ENCODE measurements around the gene NUP133. TPM values are rescaled to one million over a fixed set of nuclear protein-coding genes. Genes with fewer than 3 reads are reported as not detected.

NUP133 gene
- total and polyA plus RNA-seq, 2 of the 4 experiments (the other 2 are of a cell fraction), result 13.4 to 30.5 TPM

DNA sequence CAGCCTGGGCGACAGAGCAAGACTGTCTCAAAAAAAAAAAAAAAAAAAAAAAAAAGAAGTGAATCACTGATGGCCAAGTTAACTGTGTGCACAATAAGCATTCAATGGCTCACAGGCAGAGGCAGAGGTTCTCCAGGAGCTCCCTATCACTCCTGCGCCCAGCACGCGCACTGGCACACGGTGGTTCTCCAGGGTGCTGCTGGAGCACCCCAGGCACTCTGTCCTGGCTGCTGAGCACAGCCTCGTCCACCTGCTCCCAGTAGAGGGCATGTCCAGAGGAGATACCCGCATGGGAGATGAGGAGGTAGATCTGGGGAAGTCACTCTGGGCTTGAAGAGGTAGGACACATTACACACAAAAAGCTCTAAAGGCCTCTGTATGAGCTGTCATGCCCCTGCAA lies 21.5 kb upstream of the NUP133 start:
- H2AFZ ChIP-seq (replicated peaks; ENCODE audit: low read length, poor library complexity), result no peak overlapping the region
- H3K27ac ChIP-seq (ENCODE audit: insufficient read depth, low read length), result no peak overlapping the region
- H4K20me1 ChIP-seq (ENCODE audit: insufficient read depth, low read length), result no peaks in the 10 kb centered on the region
- H2BK20ac ChIP-seq (ENCODE audit: low read depth, low read length), result no peak overlapping the region
- no peak overlapping the region for H3K14ac ChIP-seq (replicated peaks; ENCODE audit: low read depth, low read length)
- no TSS peak for BruUV-seq (replicated peaks)
- WGBS, 2 experiments (ENCODE audit: extremely low coverage in 2 of 2, insufficient read length in 1 of 2), result 93% methylated on average over 3 of the region's 7 CpGs; no CpG with 5 or more reads in 1 of the 2 experiments
- POLR2A ChIA-PET (ENCODE audit: unreplicated experiment), result no interaction called here
- H3K4ac ChIP-seq (ENCODE audit: low read depth, low read length), result no peak overlapping the region
- no peak for ATAC-seq (ENCODE audit: low read depth)
- TF ChIP-seq USF2 (IDR thresholded peaks at IDR 0.05; ENCODE audit: low read depth, low read length), result no peak
- no peak for TF ChIP-seq CTCF (conservative IDR thresholded peaks at IDR 0.05; ENCODE audit: low read depth, low read length)
- TF ChIP-seq CEBPB (IDR thresholded peaks at IDR 0.05; ENCODE audit: low read depth, low read length), result no peak
- no peak for TF ChIP-seq NFE2L2 (IDR thresholded peaks at IDR 0.05; ENCODE audit: low read depth, low read length)
- TF ChIP-seq MAZ (IDR thresholded peaks at IDR 0.05; ENCODE audit: borderline replicate concordance, low read depth, low read length), result no peak
- TF ChIP-seq RFX5 (IDR thresholded peaks at IDR 0.05; ENCODE audit: low read depth, low read length), result no peak
- no peak for TF ChIP-seq CHD1 (IDR thresholded peaks at IDR 0.05; ENCODE audit: low read depth, low read length)
- no peak for TF ChIP-seq RCOR1 (IDR thresholded peaks at IDR 0.05; ENCODE audit: insufficient replicate concordance, low read length)
- TF ChIP-seq POLR2A (IDR thresholded peaks at IDR 0.05; ENCODE audit: low read depth, low read length), result no peak
- TF ChIP-seq ELK1 (IDR thresholded peaks at IDR 0.05; ENCODE audit: borderline replicate concordance, low read depth, low read length), result no peak
- H3K36me3 ChIP-seq (ENCODE audit: control insufficient read depth, insufficient read depth, low read length), result peaks cover 28% of the 10 kb centered on the region
- H3K79me1 ChIP-seq (ENCODE audit: low read depth in 1 of 2, low read length in 2 of 2), result peaks cover 3 to 9% of the 10 kb centered on the region in 2 experiments; a peak in 3 of 4 replicates
- CTCF ChIA-PET, result interaction anchor here (0.6 kb wide), 1 partner anchor 33 kb away, joined by 4 read pairs; no protein-coding TSS in a partner anchor
- H3K4me3 ChIP-seq (ENCODE audit: insufficient read depth, low read depth, low read length), result no peak overlapping the region
- H4K91ac ChIP-seq (ENCODE audit: insufficient read depth, low read depth, low read length), result no peak overlapping the region
- intact Hi-C loops (cut with micrococcal nuclease) (no loop called here), in situ Hi-C loops (cut with MboI; ENCODE audit: low sequenced_read_pairs) (no loop called here), dilution Hi-C loops (cut with HindIII; ENCODE audit: low sequenced_read_pairs, unreplicated experiment) (no loop called here)
- no peaks in the 10 kb centered on the region for H3K9me1 ChIP-seq (ENCODE audit: insufficient read depth, low read length)
- no peak overlapping the region for H3K9ac ChIP-seq (ENCODE audit: low read depth, low read length)
- no peak for DNase-seq
- no peak overlapping the region for H3K18ac ChIP-seq (ENCODE audit: low read depth, low read length)
- H3K56ac ChIP-seq (ENCODE audit: extremely low read depth, insufficient read depth, low read length), result no peak overlapping the region
- H3K23ac ChIP-seq (ENCODE audit: low read depth, low read length), result no peak overlapping the region
- H3K9me3 ChIP-seq (ENCODE audit: control insufficient read depth, insufficient read depth, low read length), result no peaks in the 10 kb centered on the region
- no peak overlapping the region for H2BK15ac ChIP-seq (ENCODE audit: low read depth, low read length)
- no peak overlapping the region for H2BK5ac ChIP-seq (ENCODE audit: low read depth, low read length, poor library complexity, severe bottlenecking)
- no peak overlapping the region for H2AK9ac ChIP-seq (replicated peaks; ENCODE audit: low read depth, low read length, poor library complexity)
- no peak overlapping the region for H2AK5ac ChIP-seq (ENCODE audit: low read depth, low read length)
- H3K27me3 ChIP-seq (ENCODE audit: control insufficient read depth, insufficient read depth, low read length), result no peaks in the 10 kb centered on the region
- no peak overlapping the region for H2BK120ac ChIP-seq (ENCODE audit: low read depth, low read length)
- H4K5ac ChIP-seq (ENCODE audit: low read depth, low read length), result no peak overlapping the region
- H3K4me1 ChIP-seq (ENCODE audit: control insufficient read depth, insufficient read depth, low read length), result no peaks in the 10 kb centered on the region
- H3K4me2 ChIP-seq (ENCODE audit: low read depth, low read length), result no peak overlapping the region
- no peak overlapping the region for H4K8ac ChIP-seq (ENCODE audit: low read depth in 2 of 2, low read length in 2 of 2)
